Caco-2 (cell line): ENCODE results near the gene TDO2. TPM values are rescaled to one million over a fixed set of nuclear protein-coding genes. Genes with fewer than 3 reads are reported as not detected.

Experiments used
- BruUV-seq: library from RNA; stranded (reverse); fragments of 400-500 nt; replicated peaks from 2 replicates; lab custom pipeline; 2021; lab: Mats Ljungman, UMichigan
- CTCF ChIA-PET: fragments of 300-600 bp; sonication (Branson Sonifier 250); formaldehyde crosslinking; loops from one replicate; lab custom pipeline; 2022; ENCODE audit warnings: antibody characterized with exemption; lab: Charles Lee
- POLR2A ChIA-PET: fragments of 300-600 bp; sonication (Branson Sonifier 250); formaldehyde crosslinking; loops from one replicate; lab custom pipeline; 2022; ENCODE audit warnings: antibody characterized with exemption; lab: Charles Lee
- DNase-seq, 2 experiments: peaks; one replicate each; pipeline versions ENCODE4 v3.0.0 to v3.0.0-alpha.2; 2020 to 2022
- H3K27me3 ChIP-seq: replicated peaks from 2 replicates; pipeline ENCODE4 v1.6.0; 2011; ENCODE audit warnings: low read length; ENCODE audit not compliant: control insufficient read depth, insufficient read depth
- H3K36me3 ChIP-seq: 2 replicates; pipeline ENCODE4 v1.5.1; 2011; ENCODE audit warnings: low read length; ENCODE audit not compliant: control insufficient read depth, insufficient read depth
- H3K4me1 ChIP-seq: fragments of 250-450 bp; sonication (Bioruptor Pico); 2 replicates; pipeline ENCODE4 v1.5.1; 2020; ENCODE audit warnings: mild to moderate bottlenecking
- H3K4me3 ChIP-seq: 2 replicates; pipeline ENCODE4 v1.5.1; 2011; ENCODE audit warnings: low read depth, mild to moderate bottlenecking, control low read depth, low read length
- H3K9me3 ChIP-seq: fragments of 250-450 bp; sonication (Bioruptor Pico); 2 replicates; pipeline ENCODE4 v1.5.1; 2020; ENCODE audit warnings: mild to moderate bottlenecking, moderate library complexity
- H3K27ac Mint-ChIP-seq: one replicate; pipeline ENCODE4 v1.8.0; 2022; ENCODE audit warnings: mixed read lengths; ENCODE audit not compliant: unreplicated experiment
- H3K27me3 Mint-ChIP-seq: one replicate; pipeline ENCODE4 v1.8.0; 2022; ENCODE audit warnings: mixed read lengths; ENCODE audit not compliant: insufficient read depth, unreplicated experiment
- H3K36me3 Mint-ChIP-seq: one replicate; pipeline ENCODE4 v1.8.0; 2022; ENCODE audit warnings: mild to moderate bottlenecking, mixed read lengths; ENCODE audit not compliant: insufficient read depth, unreplicated experiment
- H3K4me1 Mint-ChIP-seq: one replicate; pipeline ENCODE4 v1.8.0; 2022; ENCODE audit warnings: low read depth, mixed read lengths; ENCODE audit not compliant: unreplicated experiment
- H3K4me3 Mint-ChIP-seq: one replicate; pipeline ENCODE4 v1.8.0; 2022; ENCODE audit warnings: mild to moderate bottlenecking, moderate library complexity, mixed read lengths; ENCODE audit not compliant: unreplicated experiment
- H3K9me3 Mint-ChIP-seq: one replicate; pipeline ENCODE4 v1.8.0; 2022; ENCODE audit warnings: mixed read lengths; ENCODE audit not compliant: unreplicated experiment
- CTCF ChIP-seq, 2 experiments: fragments of 200-600 bp in 1 of 2; IDR thresholded peaks; 1 replicate in 1 of 2; 2 replicates in 1 of 2; pipeline versions ENCODE4 v1.5.1 to v1.8.0; 2011 to 2022; ENCODE audit warnings: antibody characterized with exemption in 1 of 2, control low read depth in 1 of 2, inconsistent platforms in 1 of 2, low read depth in 1 of 2, low read length in 1 of 2, mild to moderate bottlenecking in 1 of 2, moderate library complexity in 1 of 2; ENCODE audit not compliant: insufficient read depth in 1 of 2, severe bottlenecking in 1 of 2, unreplicated experiment in 1 of 2
- intact Hi-C: fragments of 100-400 bp; cut with micrococcal nuclease; formaldehyde crosslinking; loops from one replicate; pipeline ENCODE4 v1.10.0; 2022; ENCODE audit not compliant: unreplicated experiment
- total RNA-seq: library from RNA; stranded (reverse); gene quantifications from 2 replicates; pipeline ENCODE4 v1.2.3, GENCODE V29; 2022

TDO2 gene
- total RNA-seq, 1 experiment from 2014 or later: 4.7 TPM

- no peak overlapping the region for H3K4me3 Mint-ChIP-seq
- H3K36me3 Mint-ChIP-seq: no peaks in the 10 kb centered on the region
- H3K4me1 Mint-ChIP-seq: no peaks in the 10 kb centered on the region
- no peak overlapping the region for H3K27ac Mint-ChIP-seq
- peaks cover 14% of the 10 kb centered on the region for H3K9me3 Mint-ChIP-seq
- Histone ChIP-seq H3K4me3 (no peak overlapping the region), H3K27me3 (no peaks in the 10 kb centered on the region), H3K36me3 (no peaks in the 10 kb centered on the region), H3K9me3 (no peaks in the 10 kb centered on the region; the same call in 1 of the 2 replicates), H3K4me1 (no peaks in the 10 kb centered on the region)
- DNase-seq: no peak
- no TSS peak for BruUV-seq
- intact Hi-C loops: no loop called here
- no peaks in the 10 kb centered on the region for H3K27me3 Mint-ChIP-seq
- ChIA-PET CTCF (no interaction called here), POLR2A (no interaction called here)
- TF ChIP-seq CTCF (IDR thresholded peaks at IDR 0.05; ENCODE audit: insufficient read depth in 1 of 2, low read depth in 1 of 2, low read length in 1 of 2, severe bottlenecking in 1 of 2, unreplicated experiment in 1 of 2): no peak
Observed at GRCh38 chr4:155914782-155915181, 11.3 kb downstream of the TDO2 start.

- Mint-ChIP-seq H3K27me3 (no peaks in the 10 kb centered on the region), H3K9me3 (no peaks in the 10 kb centered on the region), H3K4me3 (no peak overlapping the region), H3K4me1 (no peaks in the 10 kb centered on the region), H3K27ac (no peak overlapping the region), H3K36me3 (no peaks in the 10 kb centered on the region)
- no peak for DNase-seq
- ChIA-PET POLR2A (no interaction called here), CTCF (no interaction called here)
- H3K4me1 ChIP-seq: no peaks in the 10 kb centered on the region
- no TSS peak for BruUV-seq
- no peaks in the 10 kb centered on the region for H3K27me3 ChIP-seq
- H3K4me3 ChIP-seq: no peak overlapping the region
- H3K9me3 ChIP-seq: no peaks in the 10 kb centered on the region
- no peaks in the 10 kb centered on the region for H3K36me3 ChIP-seq
- intact Hi-C loops: no loop called here
- TF ChIP-seq CTCF (IDR thresholded peaks at IDR 0.05; ENCODE audit: insufficient read depth in 1 of 2, low read depth in 1 of 2, low read length in 1 of 2, severe bottlenecking in 1 of 2, unreplicated experiment in 1 of 2): no peak
Observed at GRCh38 chr4:155921597-155921996, 18.1 kb downstream of the TDO2 start.

- Mint-ChIP-seq H3K27ac (no peak overlapping the region), H3K36me3 (no peaks in the 10 kb centered on the region), H3K9me3 (peaks cover 2% of the 10 kb centered on the region), H3K4me1 (no peaks in the 10 kb centered on the region), H3K27me3 (no peaks in the 10 kb centered on the region), H3K4me3 (no peak overlapping the region)
- Histone ChIP-seq H3K36me3 (no peaks in the 10 kb centered on the region), H3K4me3 (no peak overlapping the region), H3K4me1 (no peaks in the 10 kb centered on the region), H3K9me3 (no peaks in the 10 kb centered on the region), H3K27me3 (no peaks in the 10 kb centered on the region)
- no TSS peak for BruUV-seq
- TF ChIP-seq CTCF (IDR thresholded peaks at IDR 0.05; ENCODE audit: insufficient read depth in 1 of 2, low read depth in 1 of 2, low read length in 1 of 2, severe bottlenecking in 1 of 2, unreplicated experiment in 1 of 2): no peak
- DNase-seq: no peak
- ChIA-PET CTCF (no interaction called here), POLR2A (no interaction called here)
- intact Hi-C loops: no loop called here
Observed at GRCh38 chr4:155924637-155925036, 21.1 kb downstream of the TDO2 start.
